ENCODE data around the gene SENP6.

DNA sequence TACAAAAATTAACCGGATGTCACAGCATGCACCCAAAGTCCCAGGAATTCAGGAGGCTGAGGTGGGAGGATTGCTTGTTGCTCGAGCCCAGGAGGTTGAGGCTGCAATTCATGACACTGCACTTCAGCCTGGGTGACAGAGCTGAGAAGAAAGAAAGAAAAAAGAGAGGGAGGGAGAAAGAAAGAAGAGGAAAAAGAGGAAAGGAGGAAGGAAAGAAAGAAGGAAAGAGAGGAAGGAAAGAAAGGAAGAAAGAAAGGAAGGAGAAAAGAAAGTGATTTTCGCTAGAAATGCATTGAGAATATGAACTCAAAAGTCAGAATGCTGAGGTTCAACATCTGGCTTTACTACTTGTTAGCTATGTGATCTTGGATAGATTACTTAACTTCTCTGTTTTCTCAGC lies 6.6 kb downstream of the SENP6 start:
- TF ChIP-seq ESRRG (CRISPR knock-in tag; IDR thresholded peaks at IDR 0.05) (no peak), ZFP30 (CRISPR knock-in tag; IDR thresholded peaks at IDR 0.05) (no peak), ARNTL (CRISPR knock-in tag; IDR thresholded peaks at IDR 0.05; ENCODE audit: borderline replicate concordance, low read depth) (no peak), ZNF565 (CRISPR knock-in tag; conservative IDR thresholded peaks at IDR 0.05; ENCODE audit: low read depth) (no peak)
